OCI-LY7 (cell line): Measurements from ENCODE around the gene CNBD2. TPM values are rescaled to one million over a fixed set of nuclear protein-coding genes. Genes with fewer than 3 reads are reported as not detected.

Source experiments
- BruUV-seq: library from RNA; stranded (reverse); fragments of 400-500 nt; replicated peaks from 2 replicates; lab custom pipeline; 2021; lab: Mats Ljungman, UMichigan
- CTCF ChIA-PET: fragments of 300-600 bp; sonication (Branson Sonifier 250); formaldehyde crosslinking; loops from one replicate; lab custom pipeline; 2022; ENCODE audit warnings: antibody characterized with exemption; ENCODE audit not compliant: unreplicated experiment; lab: Charles Lee
- POLR2A ChIA-PET: fragments of 300-600 bp; sonication (Branson Sonifier 250); formaldehyde crosslinking; loops from one replicate; lab custom pipeline; 2022; ENCODE audit warnings: antibody characterized with exemption; lab: Charles Lee
- DNase-seq: peaks from one replicate; pipeline ENCODE4 v3.0.0-alpha.2; 2015; ENCODE audit warnings: low spot score
- H2AFZ ChIP-seq: fragments of 200-600 bp; sonication (generic), shearing (Covaris generic); 2 replicates; pipeline ENCODE4 v1.6.1; 2014; ENCODE audit warnings: mild to moderate bottlenecking, antibody characterized with exemption, low read length, moderate library complexity
- H3K27ac ChIP-seq: fragments of 200-600 bp; sonication (generic); 2 replicates; pipeline ENCODE4 v1.5.1; 2014; ENCODE audit warnings: mixed run types, low read depth, mild to moderate bottlenecking, moderate library complexity, low read length, inconsistent platforms; ENCODE audit not compliant: poor library complexity, severe bottlenecking
- H3K36me3 ChIP-seq: fragments of 200-600 bp; sonication (generic); 2 replicates; pipeline ENCODE4 v1.6.1; 2014; ENCODE audit warnings: mild to moderate bottlenecking, antibody characterized with exemption, low read length, moderate library complexity, mixed read lengths; ENCODE audit not compliant: insufficient read depth
- H3K4me1 ChIP-seq: fragments of 200-600 bp; sonication (generic); 2 replicates; pipeline ENCODE4 v1.5.1; 2014; ENCODE audit warnings: mild to moderate bottlenecking, low read length; ENCODE audit not compliant: insufficient read depth, poor library complexity, severe bottlenecking
- H3K4me2 ChIP-seq: fragments of 200-600 bp; sonication (generic); 2 replicates; pipeline ENCODE4 v1.6.1; 2014; ENCODE audit warnings: mild to moderate bottlenecking, low read length
- H3K4me3 ChIP-seq: fragments of 200-600 bp; sonication (generic); 2 replicates; pipeline ENCODE4 v1.5.1; 2014; ENCODE audit warnings: mild to moderate bottlenecking, low read depth, low read length; ENCODE audit not compliant: poor library complexity, severe bottlenecking
- H3K79me2 ChIP-seq: fragments of 200-600 bp; sonication (generic); 2 replicates; pipeline ENCODE4 v1.6.1; 2016; ENCODE audit warnings: low read depth, mild to moderate bottlenecking, low read length, moderate library complexity, mixed read lengths; ENCODE audit not compliant: insufficient read depth
- H3K9me2 ChIP-seq: fragments of 200-600 bp; sonication (generic); 2 replicates; pipeline ENCODE4 v1.6.1; 2016; ENCODE audit warnings: mild to moderate bottlenecking, low read length, mixed read lengths; ENCODE audit not compliant: insufficient read depth
- H3K9me3 ChIP-seq: fragments of 200-600 bp; sonication (generic); 2 replicates; pipeline ENCODE4 v1.6.1; 2014; ENCODE audit warnings: mild to moderate bottlenecking, mixed run types, low read length, mixed read lengths
- H4K20me1 ChIP-seq: fragments of 200-600 bp; sonication (generic); 2 replicates; pipeline ENCODE4 v1.6.1; 2014; ENCODE audit warnings: mild to moderate bottlenecking, antibody characterized with exemption, low read length, moderate library complexity, mixed read lengths; ENCODE audit not compliant: insufficient read depth
- EZH2phosphoT487 ChIP-seq: fragments of 200-600 bp; sonication (generic); IDR thresholded peaks from 2 replicates; pipeline ENCODE4 v1.6.1; 2018; ENCODE audit warnings: low read depth, borderline replicate concordance, mild to moderate bottlenecking, mixed run types, antibody characterized with exemption, low read length, moderate library complexity, mixed read lengths
- intact Hi-C: fragments of 100-400 bp; cut with micrococcal nuclease; formaldehyde crosslinking; loops from one replicate; pipeline ENCODE4 v1.10.0; 2022; ENCODE audit not compliant: unreplicated experiment
- total RNA-seq, 2 experiments: library from RNA; depleted of rRNA in 1 of 2; stranded (reverse); fragments of >200 nt in 1 of 2; shearing (Covaris generic) in 1 of 2; gene quantifications; 2 replicates each; pipeline ENCODE4 v1.2.3, GENCODE V29; 2014 to 2022
- TF ChIP-seq, protein P1 (sequence below): fragments of 200-600 bp; sonication (generic); conservative IDR thresholded peaks from 2 replicates; pipeline ENCODE4 v1.5.1; 2014; ENCODE audit warnings: mild to moderate bottlenecking, antibody characterized with exemption, low read length, moderate library complexity, mixed read lengths

CNBD2 gene
- total RNA-seq, 2 experiments from 2014 or later, result 10.4 to 10.5 TPM

DNA sequence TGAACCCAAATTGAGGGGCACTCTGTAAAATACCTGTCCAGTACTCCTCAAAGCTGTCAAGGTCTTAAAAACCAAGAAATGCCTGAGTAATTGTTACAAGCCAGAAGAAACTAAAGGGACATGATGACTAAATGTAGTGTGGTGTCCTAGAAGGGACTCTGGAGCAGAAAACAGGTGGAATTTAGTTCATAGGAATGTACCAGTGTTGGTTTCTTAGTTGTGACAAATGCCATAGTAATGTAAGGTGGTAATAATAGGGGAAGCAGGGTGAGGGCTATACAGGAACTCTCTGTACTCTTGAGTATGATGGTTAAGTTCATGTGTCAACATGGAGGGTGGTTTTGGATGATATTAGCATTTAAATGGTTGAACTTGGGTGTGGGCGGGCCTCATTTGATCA lies 92.3 kb downstream of the CNBD2 start:
- H3K4me3 ChIP-seq, result no peak overlapping the region
- no peak overlapping the region for H3K4me2 ChIP-seq
- H3K27ac ChIP-seq, result no peak overlapping the region
- no peaks in the 10 kb centered on the region; the same call in 1 of the 2 replicates for H3K9me3 ChIP-seq
- TF ChIP-seq EZH2phosphoT487, result no peak
- TF ChIP-seq, protein P1, sequence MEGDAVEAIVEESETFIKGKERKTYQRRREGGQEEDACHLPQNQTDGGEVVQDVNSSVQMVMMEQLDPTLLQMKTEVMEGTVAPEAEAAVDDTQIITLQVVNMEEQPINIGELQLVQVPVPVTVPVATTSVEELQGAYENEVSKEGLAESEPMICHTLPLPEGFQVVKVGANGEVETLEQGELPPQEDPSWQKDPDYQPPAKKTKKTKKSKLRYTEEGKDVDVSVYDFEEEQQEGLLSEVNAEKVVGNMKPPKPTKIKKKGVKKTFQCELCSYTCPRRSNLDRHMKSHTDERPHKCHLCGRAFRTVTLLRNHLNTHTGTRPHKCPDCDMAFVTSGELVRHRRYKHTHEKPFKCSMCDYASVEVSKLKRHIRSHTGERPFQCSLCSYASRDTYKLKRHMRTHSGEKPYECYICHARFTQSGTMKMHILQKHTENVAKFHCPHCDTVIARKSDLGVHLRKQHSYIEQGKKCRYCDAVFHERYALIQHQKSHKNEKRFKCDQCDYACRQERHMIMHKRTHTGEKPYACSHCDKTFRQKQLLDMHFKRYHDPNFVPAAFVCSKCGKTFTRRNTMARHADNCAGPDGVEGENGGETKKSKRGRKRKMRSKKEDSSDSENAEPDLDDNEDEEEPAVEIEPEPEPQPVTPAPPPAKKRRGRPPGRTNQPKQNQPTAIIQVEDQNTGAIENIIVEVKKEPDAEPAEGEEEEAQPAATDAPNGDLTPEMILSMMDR, result no peak
- intact Hi-C loops, result no loop called here
- POLR2A ChIA-PET, result no interaction called here
- no peaks in the 10 kb centered on the region for H3K9me2 ChIP-seq
- CTCF ChIA-PET, result no interaction called here
- no peak for DNase-seq
- BruUV-seq, result no TSS peak
- no peaks in the 10 kb centered on the region for H4K20me1 ChIP-seq
- no peak overlapping the region for H2AFZ ChIP-seq
- H3K79me2 ChIP-seq, result no peaks in the 10 kb centered on the region
- H3K36me3 ChIP-seq, result no peaks in the 10 kb centered on the region
- peaks cover 10% of the 10 kb centered on the region for H3K4me1 ChIP-seq

DNA sequence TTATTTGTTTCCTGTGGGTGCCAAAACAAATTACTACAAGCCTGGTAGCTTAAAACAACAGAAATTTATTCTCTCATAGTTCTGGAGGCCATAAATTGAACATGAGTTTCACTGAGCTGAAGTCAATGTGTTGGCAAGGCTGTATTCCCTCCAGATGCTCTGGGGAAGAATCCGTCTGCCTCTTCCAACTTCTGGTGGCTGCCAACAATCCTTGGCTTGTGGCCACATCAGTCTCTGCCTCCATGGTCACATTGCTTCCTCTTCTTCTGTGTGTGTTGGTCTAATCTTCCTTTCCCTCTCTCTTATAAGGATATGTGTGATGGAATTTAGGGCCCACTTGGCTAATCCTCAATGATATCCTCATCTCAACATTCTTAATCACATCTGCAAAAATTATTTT lies 93.4 kb downstream of the CNBD2 start:
- peaks cover 5% of the 10 kb centered on the region for H3K4me1 ChIP-seq
- H2AFZ ChIP-seq, result no peak overlapping the region
- H3K79me2 ChIP-seq, result no peaks in the 10 kb centered on the region
- H3K27ac ChIP-seq, result no peak overlapping the region
- H4K20me1 ChIP-seq, result no peaks in the 10 kb centered on the region
- H3K4me3 ChIP-seq, result no peak overlapping the region
- CTCF ChIA-PET, result no interaction called here
- BruUV-seq, result no TSS peak
- no peak overlapping the region for H3K4me2 ChIP-seq
- intact Hi-C loops, result no loop called here
- no peaks in the 10 kb centered on the region; the same call in 1 of the 2 replicates for H3K9me3 ChIP-seq
- no peaks in the 10 kb centered on the region for H3K36me3 ChIP-seq
- TF ChIP-seq, protein P1, result no peak
- TF ChIP-seq EZH2phosphoT487, result no peak
- POLR2A ChIA-PET, result interaction anchor here (0.6 to 0.7 kb wide), 2 partner anchors 66 to 579 kb away, joined by 3 read pairs; no protein-coding TSS in a partner anchor
- H3K9me2 ChIP-seq, result no peaks in the 10 kb centered on the region
- DNase-seq, result no peak

DNA sequence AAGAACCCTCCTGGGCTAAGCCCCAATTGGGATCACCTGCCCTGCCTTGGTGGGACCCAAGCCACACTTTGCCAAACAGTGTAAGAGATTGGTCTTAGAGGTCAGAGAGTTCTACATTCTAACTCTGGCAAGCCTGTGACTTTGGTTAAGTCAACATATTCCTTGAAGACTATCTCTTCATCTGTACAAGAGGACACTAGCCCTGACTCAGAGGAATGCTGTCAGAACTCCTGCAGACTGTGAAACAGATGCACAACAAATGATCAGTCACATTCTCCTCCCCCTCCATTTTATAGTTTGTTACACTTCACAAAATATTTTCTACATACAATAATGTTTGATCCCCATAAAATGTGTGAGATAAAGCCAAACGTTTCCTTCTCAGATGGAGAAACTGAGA lies 94.4 kb downstream of the CNBD2 start:
- Histone ChIP-seq H3K36me3 (no peaks in the 10 kb centered on the region), H3K4me3 (no peak overlapping the region), H3K9me3 (no peaks in the 10 kb centered on the region; the same call in 1 of the 2 replicates), H2AFZ (no peak overlapping the region), H4K20me1 (no peaks in the 10 kb centered on the region), H3K79me2 (no peaks in the 10 kb centered on the region), H3K4me1 (peaks cover 5% of the 10 kb centered on the region), H3K27ac (no peak overlapping the region), H3K9me2 (no peaks in the 10 kb centered on the region), H3K4me2 (no peak overlapping the region)
- no peak for TF ChIP-seq EZH2phosphoT487
- TF ChIP-seq, protein P1, result no peak
- ChIA-PET POLR2A (no interaction called here), CTCF (interaction anchor here (0.6 kb wide), 1 partner anchor 35 kb away, joined by 3 read pairs; no protein-coding TSS in a partner anchor)
- no peak for DNase-seq
- no TSS peak for BruUV-seq
- intact Hi-C loops, result no loop called here
